K562 treated with DMSO at 1 percent for 12 hours (cell line): ENCODE results near the gene EREG. TPM values are rescaled to one million over a fixed set of nuclear protein-coding genes. Genes with fewer than 3 reads are reported as not detected.

Experiments
- total RNA-seq: library from RNA; unstranded; fragments of 300-600 nt; gene quantifications from 2 replicates; pipeline ENCODE4 v1.2.3, GENCODE V29; 2022; ENCODE audit not compliant: insufficient read depth

EREG gene, protein sequence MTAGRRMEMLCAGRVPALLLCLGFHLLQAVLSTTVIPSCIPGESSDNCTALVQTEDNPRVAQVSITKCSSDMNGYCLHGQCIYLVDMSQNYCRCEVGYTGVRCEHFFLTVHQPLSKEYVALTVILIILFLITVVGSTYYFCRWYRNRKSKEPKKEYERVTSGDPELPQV
- 0.27 and 0.78 TPM in 2 replicates for total RNA-seq

DNA sequence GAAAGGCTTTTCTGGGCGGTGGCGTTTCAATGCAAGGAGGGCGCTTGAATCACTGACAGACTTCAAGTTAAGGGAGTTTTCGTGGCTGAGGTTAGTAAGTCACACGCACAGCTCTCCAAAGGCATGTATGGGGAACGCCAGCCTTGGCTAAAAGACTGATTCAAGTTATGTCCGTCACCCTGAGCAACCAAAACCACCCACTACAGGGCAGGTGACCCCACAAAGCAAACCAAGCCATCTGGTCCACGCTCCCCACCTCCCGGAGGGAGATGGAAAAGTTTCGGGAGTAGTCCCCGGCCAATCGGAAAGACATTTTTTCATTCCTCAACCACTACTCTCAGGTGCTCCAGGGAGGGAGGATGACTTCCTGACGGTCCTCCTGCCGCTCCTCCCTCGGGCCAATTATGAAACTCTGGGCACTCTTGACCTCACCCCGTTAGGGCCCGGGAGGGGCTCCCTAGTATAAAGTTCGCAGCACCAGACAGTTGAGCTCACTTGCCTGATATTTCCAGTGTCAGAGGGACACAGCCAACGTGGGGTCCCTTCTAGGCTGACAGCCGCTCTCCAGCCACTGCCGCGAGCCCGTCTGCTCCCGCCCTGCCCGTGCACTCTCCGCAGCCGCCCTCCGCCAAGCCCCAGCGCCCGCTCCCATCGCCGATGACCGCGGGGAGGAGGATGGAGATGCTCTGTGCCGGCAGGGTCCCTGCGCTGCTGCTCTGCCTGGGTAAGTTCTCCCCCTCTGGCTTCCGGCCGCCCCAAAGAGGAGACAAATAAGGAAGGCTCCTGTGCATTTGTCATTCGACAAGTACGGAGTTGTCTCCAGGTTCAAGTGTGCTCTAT is at the start of gene EREG:
EREG (plus strand) TSS at position 494 of the 840 bp plus-strand sequence; CDS start at position 658, 164 bp downstream.

Other genes with a start within 250 kb of the EREG start
- 4.3 and 10.5 TPM in 2 replicates for gene MTHFD2L, start 207.0 kb upstream of the EREG start, total RNA-seq
- gene EPGN, start 56.7 kb upstream of the EREG start, total RNA-seq = not detected in 2 replicates
- 4.4 and 6.9 TPM in 2 replicates for gene AREG, start 80.0 kb downstream of the EREG start, total RNA-seq